ENCODE measurements around the gene RABL6.
A peak's percentile ranks its signal among the peaks of the same experiment; 100 is the strongest.
"Not testable (repeated sequence)": the region's sequence is repeated elsewhere in the genome, so short reads cannot be mapped to it uniquely, and the experiment has no call there.

Gene RABL6, protein sequence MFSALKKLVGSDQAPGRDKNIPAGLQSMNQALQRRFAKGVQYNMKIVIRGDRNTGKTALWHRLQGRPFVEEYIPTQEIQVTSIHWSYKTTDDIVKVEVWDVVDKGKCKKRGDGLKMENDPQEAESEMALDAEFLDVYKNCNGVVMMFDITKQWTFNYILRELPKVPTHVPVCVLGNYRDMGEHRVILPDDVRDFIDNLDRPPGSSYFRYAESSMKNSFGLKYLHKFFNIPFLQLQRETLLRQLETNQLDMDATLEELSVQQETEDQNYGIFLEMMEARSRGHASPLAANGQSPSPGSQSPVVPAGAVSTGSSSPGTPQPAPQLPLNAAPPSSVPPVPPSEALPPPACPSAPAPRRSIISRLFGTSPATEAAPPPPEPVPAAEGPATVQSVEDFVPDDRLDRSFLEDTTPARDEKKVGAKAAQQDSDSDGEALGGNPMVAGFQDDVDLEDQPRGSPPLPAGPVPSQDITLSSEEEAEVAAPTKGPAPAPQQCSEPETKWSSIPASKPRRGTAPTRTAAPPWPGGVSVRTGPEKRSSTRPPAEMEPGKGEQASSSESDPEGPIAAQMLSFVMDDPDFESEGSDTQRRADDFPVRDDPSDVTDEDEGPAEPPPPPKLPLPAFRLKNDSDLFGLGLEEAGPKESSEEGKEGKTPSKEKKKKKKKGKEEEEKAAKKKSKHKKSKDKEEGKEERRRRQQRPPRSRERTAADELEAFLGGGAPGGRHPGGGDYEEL
- total RNA-seq = 80.6 to 106 (median 95.6) reads per million in 3 experiments

DNA sequence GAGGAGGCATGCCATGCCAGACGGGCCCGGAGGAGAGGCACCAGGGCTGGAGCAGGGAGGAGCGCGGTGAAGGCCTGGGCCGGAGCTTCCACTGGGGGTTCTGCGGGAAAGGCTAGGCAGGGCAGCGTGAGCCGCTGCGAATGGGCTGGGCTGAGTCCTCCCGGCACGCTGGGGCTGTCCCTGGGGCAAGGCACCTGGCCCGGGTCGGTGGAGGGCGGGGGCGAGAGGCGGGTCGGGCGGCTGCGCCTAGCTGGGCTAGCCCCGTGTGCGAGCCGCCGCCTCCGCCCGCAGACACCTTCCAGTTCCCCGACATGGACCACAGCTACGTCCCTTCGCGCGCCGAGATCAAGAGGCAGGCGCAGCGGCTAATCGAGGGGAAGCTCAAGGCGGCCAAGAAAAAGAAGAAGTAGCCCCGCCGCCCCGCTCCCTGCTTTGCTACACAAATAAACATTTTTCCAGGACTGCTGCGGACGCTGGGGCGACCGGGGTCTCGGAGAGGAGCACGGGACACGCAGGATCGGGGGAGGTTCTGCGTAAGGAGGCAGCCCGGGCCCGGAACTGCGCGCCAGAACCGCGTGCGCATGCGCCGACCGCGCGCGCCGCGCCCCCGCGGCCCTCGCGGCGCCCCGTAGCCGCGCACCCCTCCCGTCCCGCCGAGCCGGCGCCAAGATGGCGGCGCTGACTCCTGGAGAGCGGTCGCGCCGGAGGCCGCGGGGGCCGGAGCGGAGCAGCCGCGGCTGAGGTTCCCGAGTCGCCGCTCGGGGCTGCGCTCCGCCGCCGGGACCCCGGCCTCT, at the start of gene RABL6:
RABL6 (plus strand) TSS at position 668 of the 794 bp plus-strand sequence. CDS start 249 bp downstream, outside the sequence.
- peak; percentile 85 for DNase-seq

DNA sequence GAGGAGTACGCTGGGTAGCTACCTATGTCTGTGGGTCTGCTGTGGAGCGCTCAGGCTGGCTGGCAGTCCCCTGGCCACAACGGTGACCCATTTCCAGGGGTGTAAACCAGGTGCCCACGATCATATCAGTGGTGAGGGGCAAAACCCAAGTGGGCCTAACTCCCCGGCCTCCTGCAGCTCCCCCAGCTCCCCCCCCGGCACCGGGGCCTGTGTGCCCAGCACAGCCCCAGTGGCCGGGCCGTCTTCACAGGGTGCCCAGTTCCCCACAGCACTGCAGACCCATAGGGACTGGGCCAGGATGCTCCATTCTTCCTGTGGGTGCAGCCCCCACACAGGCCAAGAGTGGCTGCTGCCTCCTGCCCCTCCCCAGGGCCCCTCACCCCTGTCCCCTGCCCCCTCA, 48.7 kb upstream of the RABL6 start:
- no peak for DNase-seq

DNA sequence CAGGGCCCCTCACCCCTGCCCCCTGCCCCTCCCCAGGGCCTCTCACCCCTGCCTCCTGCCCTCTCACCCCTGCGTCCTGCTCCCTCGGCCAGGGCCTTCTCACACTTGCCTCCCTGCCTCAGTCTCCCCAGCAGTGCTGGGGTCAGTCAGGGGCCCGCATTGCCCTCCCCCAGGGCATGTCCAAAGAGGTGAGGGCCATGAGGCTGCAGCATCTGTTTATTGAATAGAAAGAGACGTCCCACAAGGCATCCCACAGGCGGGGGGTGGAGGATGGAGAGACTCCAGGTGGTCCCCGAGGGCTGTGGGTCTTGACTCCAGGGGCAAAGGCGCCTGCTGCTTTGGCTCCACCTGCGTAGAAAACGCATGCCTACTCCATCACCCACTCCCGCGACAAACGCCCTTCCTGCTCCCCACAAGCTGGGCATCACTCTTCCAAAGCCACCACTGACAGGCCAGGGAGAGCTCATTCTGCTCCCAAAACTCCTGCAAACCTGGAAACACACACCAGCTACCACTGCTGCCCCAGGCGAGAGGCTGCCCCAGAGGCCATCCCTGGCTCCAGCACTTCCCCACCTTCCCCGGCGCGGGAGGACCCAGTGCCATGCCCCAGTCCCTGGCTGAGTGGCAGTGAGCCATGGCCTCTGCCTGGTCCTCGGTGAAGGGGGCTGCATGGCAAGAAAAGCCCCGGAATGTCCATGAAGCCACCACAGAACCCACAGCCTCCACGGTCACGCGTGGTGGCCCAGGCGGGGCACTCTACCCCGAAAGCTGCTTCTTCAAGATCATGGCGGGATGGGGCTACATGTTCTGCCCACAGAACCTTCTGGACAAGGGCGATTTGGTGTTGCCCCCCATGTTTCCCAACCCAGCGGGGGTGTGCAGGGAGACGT, 48.1 kb upstream of the RABL6 start:
- no peak for DNase-seq

DNA sequence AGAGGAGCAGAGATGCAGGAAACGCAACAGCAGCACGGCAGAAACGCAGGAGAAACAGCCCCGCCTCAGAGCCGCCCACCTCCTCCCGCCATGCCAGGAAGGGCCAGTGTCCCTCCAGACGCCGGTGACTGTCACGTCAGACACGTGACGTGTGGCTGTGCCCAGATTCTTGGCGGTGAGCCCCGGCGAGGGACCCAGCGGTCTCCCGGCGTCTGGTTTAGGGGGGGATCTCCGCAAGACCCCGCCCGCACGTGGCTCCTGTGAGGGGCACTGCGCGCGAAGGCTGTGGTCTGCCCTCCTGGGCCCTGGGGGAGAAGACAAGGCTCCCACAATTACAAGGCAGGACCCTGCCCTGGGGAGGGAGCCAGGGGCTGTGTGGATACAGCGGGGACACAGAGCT, 47.3 kb upstream of the RABL6 start:
- DNase-seq = no peak

DNA sequence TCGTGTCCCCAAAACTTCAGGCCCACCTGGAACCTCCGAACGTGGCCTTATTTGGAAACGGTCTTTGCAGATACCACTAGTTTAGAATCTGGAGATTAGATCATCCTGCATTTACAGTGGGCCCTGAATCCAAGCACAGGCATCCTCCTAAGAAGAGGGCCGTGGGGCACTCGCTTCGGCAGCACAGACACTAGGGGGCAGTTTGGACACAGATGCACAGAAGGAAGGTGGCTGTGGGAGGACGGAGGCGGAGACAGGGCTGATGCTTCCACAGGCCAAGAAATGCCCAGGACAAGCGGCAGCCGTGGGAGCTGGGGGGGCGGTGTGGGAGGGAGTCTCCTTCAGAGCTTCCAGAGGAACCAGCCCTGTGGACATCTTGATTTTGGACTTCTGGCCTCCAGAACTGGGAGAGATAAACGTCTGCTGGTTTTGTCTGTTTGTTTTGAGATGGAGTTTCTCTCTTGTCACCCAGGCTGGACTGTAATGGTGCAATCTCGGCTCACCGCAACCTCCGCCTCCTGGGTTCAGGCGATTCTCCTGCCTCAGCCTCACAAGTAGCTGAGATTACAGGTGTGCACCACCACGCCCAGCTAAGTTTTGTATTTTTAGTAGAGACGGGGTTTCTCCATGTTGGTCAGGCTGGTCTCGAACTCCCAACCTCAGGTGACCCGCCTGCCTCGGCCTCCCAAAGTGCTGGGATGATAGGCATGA, 46.8 kb upstream of the RABL6 start:
- DNase-seq = not testable (repeated sequence)

DNA sequence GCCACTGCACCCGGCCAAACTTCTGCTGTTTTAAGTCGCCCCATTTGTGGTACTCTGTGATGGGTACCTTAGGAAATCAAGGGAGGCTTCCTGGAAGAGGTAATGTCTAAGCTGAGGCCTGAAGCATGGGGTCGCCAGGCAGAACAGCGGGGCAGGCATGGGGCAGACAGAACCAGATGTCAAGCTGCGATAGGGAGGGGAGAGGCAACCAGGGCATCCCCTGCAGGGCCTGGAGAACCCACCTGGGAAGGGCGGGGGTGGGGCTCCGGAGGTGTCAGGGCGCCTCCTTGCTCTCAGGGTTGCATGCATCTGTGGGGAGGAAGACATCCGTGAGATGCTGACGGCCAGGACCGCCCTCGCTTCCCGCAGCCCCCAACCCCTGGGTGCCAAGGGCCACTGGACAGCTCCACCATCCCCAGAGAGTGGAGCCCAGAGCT, 46.2 kb upstream of the RABL6 start:
- no peak for DNase-seq

DNA sequence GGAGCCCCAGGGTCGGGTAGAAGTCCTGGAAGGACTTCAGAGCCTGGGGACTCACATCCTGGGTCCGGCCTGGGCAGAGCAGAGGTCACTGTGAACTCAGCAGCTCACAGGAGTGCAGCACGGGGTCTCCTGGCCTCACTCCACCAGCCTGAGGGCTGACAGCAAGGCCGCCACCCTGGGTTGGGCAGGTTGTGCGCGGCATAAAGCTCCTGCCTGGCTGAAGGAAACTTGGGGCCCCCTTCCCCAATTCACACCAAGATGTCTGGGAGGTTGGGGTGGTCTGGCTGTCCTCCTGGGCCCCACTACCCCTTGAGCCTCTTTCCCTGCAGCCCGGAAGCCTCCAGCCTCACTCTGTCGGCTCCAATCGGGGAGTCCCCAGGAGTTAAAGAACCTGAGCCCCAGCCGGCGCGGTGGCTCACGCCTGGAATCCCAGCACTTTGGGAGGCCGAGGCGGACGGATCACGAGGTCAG, 45.5 kb upstream of the RABL6 start:
- no peak for DNase-seq

DNA sequence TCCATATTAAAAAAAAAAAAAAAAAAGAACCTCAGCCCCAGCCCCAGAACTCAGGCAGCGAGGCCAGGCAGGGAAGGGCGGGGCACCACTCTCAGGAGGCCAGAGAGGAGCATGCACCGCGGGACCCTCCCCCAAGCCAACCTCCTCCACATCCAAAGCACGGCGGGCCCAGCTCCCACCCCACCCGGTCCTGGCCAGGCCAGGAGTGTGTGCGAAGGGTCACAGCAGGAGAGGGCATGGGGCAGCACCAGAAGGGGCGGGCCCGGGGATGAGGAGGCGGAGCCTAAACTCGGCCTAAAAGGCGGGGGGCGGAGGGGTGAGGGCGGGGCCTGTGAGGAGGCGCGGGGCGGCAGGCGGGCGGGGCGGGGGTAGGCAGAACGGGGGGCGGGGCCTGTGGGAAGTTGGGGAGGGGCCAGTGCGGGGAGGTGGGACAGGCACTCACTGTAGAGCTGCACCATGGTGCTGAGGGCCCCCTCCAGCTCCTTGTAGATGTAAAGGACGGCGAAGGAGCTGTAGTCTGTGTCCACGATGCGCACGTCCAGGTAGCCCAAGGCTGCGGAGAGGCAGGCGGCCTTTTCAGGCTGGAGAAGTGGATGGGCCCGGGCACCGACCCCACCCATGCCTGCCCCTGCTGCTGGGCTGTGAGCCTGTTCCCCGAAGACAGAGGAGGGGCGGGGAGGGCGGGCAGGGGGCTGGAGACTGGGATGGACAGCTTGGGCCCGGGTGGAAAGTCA, 44.7 kb upstream of the RABL6 start:
- DNase-seq = no peak

DNA sequence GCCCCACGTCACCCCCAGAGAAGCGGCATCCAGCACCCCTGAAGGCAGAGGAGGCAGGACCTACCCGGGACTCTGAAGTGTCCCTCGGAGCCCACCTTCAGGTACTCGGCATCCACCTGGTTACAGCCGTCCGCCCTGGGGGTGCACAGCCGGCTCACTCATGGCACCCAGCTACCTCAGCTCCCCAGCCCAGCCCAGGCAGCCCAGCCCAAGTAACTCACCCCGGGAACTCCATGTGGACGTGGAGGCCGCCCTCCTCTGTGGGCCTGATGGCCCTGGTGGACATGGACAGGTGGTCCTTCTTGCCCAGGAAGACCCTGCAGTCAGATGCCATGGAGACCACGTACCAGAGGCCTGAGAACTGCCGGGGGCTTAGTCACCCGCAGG, 44.1 kb upstream of the RABL6 start:
- no peak for DNase-seq

DNA sequence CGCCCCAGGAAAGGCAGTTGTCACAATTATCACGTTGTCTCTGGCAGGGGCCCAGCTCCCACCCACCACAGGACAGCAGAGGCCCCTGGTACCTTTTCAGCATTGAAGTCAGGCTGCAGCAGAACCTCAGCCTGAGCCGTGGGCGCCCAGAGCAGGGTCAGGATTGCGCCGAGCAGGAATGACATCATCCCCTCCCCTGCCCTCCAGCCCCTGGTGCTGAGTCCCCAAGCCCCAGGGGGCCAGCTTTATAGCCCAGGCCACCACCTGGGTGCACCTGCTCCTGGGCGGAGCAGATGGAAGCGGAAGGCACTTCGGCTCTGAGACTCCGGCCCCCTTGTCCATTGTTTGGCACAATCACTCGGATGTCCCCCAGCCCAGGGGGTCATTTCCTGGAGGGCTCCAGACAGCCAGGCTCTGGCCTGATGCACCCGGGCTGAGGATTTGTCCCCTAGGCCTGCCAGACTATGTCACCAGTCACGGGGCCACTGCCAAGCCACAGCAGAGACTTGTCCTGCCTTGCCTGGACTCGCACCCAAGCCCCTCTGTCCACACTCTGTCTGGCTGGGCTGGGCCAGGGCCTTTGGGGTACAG, 43.4 kb upstream of the RABL6 start, which contains the start of gene LCN15:
LCN15 (minus strand) TSS at position 218 of the 591 bp plus-strand sequence; CDS start at position 188, 30 bp downstream.
- DNase-seq = no peak

DNA sequence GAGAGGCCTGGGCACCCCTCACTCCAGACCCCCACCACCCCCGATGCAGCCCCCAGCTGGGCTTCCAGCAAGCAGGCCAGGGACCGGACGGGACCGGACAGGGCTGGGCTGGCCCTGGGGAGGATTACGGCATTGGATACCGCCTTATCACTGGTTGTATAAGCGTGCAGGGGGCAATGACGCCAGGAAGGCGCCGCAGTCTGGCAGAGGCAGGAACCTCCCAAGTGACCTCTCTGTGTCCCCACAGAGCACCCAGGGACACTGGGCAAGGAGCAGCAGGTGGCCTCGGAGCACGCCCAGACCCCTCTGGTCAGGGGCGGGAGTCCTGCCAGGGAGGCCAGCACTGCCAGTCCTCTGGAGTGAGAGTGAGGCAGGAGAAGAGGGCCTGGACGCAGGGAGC, 42.7 kb upstream of the RABL6 start:
- no peak for DNase-seq

DNA sequence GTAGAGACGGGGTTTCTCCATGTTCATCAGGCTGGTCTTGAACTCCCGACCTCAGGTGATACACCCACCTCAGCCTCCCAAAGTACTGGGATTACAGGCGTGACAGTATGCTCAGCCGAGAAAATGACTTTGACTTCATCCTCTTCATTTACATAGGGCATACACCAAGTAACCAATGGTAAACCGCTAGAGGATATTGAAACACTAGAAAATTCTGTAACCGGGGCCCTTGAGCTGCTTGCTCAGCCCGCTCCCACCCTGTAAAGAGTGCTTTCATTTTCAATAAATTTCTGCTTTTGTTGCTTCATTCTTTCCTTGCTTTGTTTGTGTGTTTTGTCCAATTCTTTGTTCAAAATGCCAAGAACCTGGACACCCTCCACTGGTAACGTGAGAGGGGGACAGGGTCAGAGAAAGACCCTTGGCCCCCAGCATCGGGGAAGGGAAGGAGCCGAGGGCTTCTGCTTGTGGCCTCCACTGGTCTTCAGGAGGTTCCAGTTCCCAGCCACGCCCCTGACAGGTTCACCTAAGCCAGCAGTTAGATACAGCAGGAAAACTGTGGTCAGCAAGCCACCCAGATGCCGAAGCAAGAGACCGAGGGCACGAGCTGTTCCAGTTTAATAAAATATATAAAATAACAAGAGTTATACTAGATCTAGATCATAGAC, 41.9 kb upstream of the RABL6 start:
- not testable (repeated sequence) for DNase-seq

DNA sequence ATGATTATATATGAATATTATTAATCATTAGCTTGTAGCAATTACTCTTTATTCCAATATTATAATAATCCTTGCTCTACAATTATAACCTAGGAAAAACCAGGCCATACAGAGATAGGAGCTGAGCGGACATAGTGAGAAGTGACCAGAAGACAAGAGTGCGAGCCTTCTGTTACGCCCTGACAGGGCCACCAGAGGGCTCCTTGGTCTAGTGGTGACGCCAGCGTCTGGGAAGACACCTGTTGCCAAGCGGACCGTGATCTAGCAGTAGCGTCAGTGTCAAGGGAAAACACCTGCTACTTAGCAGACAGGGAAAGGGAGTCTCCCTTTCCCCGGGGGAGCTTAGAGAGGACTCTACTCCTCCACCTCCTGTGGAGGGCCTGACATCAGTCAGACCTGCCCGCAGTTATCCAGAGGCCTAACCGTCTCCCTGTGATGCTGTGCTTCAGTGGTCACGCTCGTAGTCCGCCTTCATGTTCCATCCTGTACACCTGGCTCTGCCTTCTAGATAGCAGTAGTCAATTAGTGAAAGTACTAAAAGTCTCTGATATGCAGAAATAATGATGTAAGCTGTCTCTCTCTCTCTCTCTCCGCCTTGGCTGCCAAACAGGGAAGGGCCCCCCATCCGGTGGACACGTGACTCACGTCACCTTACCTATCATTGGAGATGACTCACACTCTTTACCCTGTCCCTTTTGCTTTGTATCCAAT, 41.2 kb upstream of the RABL6 start:
- DNase-seq = peak; percentile 32

DNA sequence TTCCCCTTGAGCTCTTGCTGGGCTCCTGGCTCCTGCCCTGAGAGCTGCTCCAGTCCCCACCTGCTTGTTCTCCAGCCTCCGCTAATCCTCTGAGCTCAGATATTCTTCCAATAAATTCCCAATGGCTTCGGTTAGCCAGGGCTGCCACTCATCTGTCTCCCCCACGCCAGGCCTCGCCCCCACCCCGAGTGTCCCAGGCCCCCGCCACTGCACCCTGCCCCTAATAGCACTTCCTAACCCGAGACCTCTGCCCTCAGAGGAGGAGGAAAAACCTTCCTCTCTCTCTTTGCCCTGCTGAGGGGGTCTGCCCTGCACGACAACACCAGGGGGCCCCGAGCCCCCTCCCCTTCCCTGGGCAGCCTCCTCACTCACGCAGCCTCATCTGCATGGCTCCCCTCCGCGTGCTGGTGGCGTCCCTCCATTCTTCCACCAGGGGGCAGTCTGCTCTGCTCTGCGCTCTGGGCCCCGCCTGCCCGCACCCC, 38.0 kb upstream of the RABL6 start:
- DNase-seq = peak; percentile 36

DNA sequence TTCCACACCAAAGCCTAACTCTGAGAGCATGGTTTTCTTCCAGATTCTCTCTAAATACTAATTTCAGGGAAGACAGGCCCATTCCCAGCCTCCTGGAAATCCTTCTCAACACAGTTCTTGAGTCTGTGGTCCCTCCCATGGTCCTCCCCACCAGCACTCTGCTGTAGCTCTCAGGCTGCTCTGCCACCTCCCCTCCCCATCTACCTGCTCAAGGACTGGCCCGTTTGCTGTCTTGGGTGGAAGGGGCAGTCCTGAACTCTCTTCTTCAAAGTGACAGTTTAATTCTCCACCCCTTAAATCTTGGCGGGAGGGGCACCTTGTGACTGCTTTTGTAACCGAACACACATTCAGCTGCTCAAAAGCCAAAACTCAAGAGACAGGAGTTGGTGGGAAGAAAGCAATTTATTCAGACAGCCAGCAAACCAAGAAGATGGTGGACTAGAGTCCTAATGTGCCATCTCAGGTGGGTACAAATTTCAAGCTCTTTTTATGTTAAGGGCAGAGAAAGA, 35.8 kb upstream of the RABL6 start:
- DNase-seq = no peak

DNA sequence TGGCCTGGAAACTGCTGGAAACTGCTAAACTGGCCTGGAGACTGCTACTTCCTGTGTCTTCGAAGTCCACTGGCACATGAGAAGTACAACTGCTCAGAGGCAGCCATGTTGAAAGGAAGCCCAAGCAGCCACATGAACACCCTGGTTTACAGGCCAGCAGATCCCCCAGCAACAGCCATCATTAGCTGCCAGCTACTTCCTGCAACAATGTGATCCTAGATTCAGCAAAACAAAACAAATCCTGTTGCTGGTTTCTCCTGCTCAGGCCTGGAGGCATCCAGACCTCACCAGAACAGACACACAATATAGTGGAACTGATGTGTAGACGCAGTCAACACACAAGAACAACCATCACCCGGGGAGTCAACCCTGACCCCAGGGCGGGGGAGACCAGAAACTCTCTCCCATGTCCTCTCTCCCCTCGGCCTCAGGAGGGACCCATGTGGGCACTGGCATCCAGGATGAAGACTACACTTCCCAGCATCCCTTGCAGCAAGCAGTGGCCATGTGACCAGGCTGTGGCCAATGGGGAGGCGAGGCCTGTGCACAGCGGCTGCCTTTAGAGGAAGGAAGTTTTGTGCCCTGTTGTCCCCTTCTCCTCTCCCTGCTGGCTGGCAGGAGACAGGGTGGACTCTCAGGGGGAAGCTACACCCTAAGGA, 34.2 kb upstream of the RABL6 start:
- DNase-seq = no peak

DNA sequence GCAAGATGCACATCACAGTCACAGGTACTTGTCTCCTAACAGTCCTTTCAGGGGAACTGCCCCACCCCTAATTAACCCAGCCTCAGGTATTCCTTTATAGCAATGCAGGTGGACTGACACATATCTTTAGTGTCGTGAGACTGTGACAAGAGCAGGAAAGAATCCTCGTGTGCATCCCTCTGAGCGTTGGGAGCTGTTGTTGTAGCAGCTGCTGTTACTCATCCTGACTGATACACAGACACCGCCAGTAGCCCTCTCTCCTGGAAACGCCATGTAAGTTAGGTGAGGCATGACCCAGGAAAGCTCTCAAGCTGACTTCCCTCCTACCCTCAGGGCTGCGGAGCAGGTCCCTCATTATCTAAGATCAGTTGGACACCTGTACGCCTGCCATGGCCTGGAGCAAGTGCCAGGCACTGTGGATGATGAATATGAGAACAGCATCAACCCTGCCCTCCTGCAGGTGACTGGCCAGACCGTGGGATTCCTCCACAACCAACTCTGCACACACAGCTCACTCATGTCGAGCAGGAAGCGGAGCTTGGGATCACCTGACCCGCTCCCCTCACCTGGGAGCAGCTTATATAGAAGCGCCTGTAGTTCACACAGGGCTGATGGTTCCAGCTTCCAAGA, 33.2 kb upstream of the RABL6 start:
- no peak for DNase-seq

Data from central memory CD4-positive, alpha-beta T cell (primary cell).